ENCODE results near the gene GINS2.

DNA sequence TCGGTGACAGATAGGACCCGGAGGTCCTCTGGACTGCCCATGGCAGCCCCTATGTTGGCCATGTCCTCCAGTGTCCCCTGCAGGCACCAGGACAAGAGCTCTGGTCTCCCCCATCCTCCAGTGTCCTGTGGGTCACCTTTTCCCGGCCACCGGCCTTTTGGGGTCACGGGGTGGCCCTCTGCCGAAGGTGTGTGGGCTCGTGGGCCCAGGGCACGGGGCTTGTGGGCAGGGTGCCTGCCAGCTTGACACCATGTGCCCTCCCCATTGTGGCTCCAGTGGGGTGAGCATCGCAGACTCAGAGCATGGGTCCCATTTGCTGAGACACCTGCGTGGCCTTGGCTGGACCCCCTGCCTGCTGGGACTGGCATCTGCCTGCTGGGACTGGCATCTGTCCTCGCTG, 57.5 kb downstream of the GINS2 start:
- TF ChIP-seq, protein P1, sequence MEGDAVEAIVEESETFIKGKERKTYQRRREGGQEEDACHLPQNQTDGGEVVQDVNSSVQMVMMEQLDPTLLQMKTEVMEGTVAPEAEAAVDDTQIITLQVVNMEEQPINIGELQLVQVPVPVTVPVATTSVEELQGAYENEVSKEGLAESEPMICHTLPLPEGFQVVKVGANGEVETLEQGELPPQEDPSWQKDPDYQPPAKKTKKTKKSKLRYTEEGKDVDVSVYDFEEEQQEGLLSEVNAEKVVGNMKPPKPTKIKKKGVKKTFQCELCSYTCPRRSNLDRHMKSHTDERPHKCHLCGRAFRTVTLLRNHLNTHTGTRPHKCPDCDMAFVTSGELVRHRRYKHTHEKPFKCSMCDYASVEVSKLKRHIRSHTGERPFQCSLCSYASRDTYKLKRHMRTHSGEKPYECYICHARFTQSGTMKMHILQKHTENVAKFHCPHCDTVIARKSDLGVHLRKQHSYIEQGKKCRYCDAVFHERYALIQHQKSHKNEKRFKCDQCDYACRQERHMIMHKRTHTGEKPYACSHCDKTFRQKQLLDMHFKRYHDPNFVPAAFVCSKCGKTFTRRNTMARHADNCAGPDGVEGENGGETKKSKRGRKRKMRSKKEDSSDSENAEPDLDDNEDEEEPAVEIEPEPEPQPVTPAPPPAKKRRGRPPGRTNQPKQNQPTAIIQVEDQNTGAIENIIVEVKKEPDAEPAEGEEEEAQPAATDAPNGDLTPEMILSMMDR (IDR thresholded peaks at IDR 0.05), result no peak
- TF ChIP-seq POLR2A (IDR thresholded peaks at IDR 0.05), result no peak

Data from adrenal gland (tissue), 5 donors.